ENCODE measurements around the gene HSD11B1L.
A peak's percentile ranks its signal among the peaks of the same experiment; 100 is the strongest.
"Not testable (repeated sequence)": the region's sequence is repeated elsewhere in the genome, so short reads cannot be mapped to it uniquely, and the experiment has no call there.

The HSD11B1L gene

GRCh38 chr19:5703819-5704818 lies 23.3 kb downstream of the HSD11B1L start:
- no peak for DNase-seq

GRCh38 chr19:5705552-5705951 lies 24.7 kb downstream of the HSD11B1L start:
- DNase-seq: no peak

GRCh38 chr19:5706876-5707573 lies 26.2 kb downstream of the HSD11B1L start:
- no peak for DNase-seq

- no peak for DNase-seq
These were observed 27.0 kb downstream of the HSD11B1L start for GRCh38 chr19:5707576-5708575.

- DNase-seq: no peak
These were observed 30.2 kb downstream of the HSD11B1L start for GRCh38 chr19:5711025-5711424.

- no peak for DNase-seq
These were observed 30.9 kb downstream of the HSD11B1L start for GRCh38 chr19:5711713-5712161.

- DNase-seq: no peak
These were observed 32.4 kb downstream of the HSD11B1L start for GRCh38 chr19:5713228-5713627.

GRCh38 chr19:5714816-5715215 lies 34.0 kb downstream of the HSD11B1L start:
- DNase-seq: no peak

- DNase-seq: no peak
These were observed 36.5 kb downstream of the HSD11B1L start for GRCh38 chr19:5717215-5717935.

GRCh38 chr19:5718037-5718578 lies 37.3 kb downstream of the HSD11B1L start:
- peak in 1 of 5 donors; percentile 25 for DNase-seq

- DNase-seq: peak in 1 of 5 donors; percentile 89
These were observed 37.9 kb downstream of the HSD11B1L start for GRCh38 chr19:5718579-5719273.

GRCh38 chr19:5719274-5719960 lies 38.6 kb downstream of the HSD11B1L start:
- peak in 2 of 5 donors; percentile 37 to 41 for DNase-seq

GRCh38 chr19:5719961-5720790 lies 39.3 kb downstream of the HSD11B1L start, which contains the start of the genes CATSPERD and LONP1:
CATSPERD (plus strand) TSS chr19:5720637; CDS start chr19:5720738, 101 bp downstream.
LONP1 (minus strand) TSS chr19:5720146; CDS start chr19:5720132, 14 bp downstream.
- peak; percentile 97 to 99 (median 97) for DNase-seq

- DNase-seq: no peak
These were observed 46.7 kb downstream of the HSD11B1L start for GRCh38 chr19:5727453-5728050.

GRCh38 chr19:5733172-5733571 lies 52.3 kb downstream of the HSD11B1L start:
- DNase-seq: not testable (repeated sequence)

Measured in T-helper 1 cell (primary cell).